NCI-H460 (cell line): Measurements from ENCODE around the gene UNC5B. TPM values are rescaled to one million over a fixed set of nuclear protein-coding genes. Genes with fewer than 3 reads are reported as not detected.

ENCODE experiments used
- DNase-seq: peaks from one replicate; pipeline ENCODE4 v3.0.0-alpha.2; 2016; ENCODE audit warnings: low read depth; ENCODE audit errors: extremely low read depth
- total RNA-seq: library from RNA; depleted of rRNA; stranded (reverse); fragments of >200 nt; shearing (Covaris generic); gene quantifications from 2 replicates; pipeline ENCODE4 v1.2.3, GENCODE V29; 2014

UNC5B gene
- total RNA-seq, 1 experiment from 2014 or later = 50.9 TPM

DNA sequence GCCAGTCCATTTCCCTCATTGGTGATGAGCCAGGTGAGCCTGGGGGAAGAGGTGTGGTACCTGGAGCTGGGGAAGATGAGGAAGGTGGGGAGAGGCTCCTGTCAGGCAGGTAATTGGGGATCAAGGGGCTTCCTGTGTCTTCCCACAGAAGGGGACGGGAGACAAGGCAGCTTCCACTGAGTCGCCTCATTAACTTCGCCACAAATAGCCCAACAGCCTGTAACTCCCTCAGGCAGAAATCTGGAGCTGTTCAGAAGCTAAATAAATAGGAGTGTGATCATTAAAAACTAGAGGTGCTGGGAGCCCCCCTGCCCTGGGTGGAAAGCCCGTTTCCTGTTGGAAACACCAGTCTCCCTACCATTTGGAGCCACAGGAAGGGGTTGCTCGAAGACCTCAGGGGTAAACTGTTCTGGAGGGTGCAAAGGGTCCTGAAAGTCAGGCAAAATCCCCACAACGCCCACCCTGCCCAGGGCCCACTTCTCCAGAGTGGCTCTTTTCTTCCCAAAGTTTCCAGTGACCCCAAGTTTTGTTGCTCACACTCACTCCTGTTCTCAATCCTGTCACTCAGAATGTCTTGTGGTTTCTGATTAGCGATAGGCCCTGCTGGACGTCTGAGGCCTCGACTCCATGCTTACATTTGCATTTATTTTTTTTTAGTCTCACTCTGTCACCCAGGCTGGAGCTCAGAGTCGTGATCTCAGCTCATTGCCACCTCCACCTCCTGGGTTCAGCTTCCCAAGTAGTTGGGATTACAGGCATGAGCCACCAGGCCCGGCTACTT is 25.7 kb downstream of the UNC5B start:
- no peak for DNase-seq

DNA sequence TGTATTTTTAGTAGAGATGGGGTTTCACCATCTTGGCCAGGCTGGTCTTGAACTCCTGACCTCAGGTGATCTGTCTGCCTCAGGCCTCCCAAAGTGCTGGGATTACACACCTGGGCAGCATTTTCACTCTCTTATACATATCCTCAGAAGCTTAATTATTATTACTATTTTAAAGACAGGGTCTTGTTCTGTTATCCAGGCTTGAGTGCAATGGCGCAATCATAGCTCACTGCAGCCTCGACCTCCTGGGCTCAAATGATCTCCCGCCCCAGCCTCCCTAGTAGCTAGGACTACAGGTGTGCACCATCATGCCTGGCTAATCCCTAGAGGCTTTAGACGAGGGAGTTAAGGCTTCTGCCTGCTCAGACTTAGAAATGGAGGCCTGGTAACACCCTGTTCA is 26.3 kb downstream of the UNC5B start:
- no peak for DNase-seq

DNA sequence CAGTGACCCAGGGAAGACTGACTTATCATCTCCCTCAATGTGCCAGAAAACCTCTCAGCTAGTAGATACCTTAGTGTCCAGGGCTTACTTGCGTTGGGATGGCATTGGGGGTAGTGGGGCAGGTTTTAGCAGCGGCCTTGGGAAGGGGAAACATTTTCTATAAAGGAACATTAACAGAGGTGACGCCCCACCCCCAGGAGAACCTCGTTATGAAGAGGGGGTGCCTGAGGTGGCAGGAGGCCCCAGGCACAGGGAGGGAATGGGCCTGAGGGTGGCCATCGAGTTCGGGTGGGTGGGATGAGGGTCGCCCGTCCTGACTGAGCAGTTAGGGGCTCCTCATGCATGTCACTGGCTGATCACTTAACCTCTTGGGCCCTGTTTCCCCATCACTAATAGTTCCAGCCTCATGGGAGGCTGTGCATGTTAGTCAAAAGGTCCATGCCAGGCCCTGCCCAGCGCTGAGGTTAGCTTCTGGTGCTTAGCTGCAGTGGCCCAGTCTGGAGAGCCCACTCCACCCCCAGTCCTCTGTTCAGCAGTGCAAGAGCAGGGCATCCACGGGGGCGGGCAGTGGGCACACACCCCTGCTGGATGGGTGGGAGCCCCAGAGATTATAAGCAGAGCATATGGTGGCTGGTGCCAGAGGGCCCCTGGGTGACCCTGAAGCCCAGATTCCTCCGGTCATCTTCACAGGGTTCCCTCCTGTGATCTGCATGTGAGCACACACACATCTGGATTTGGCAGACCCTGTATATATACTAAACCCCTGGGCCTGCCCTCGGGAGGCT is 27.0 kb downstream of the UNC5B start:
- no peak for DNase-seq

DNA sequence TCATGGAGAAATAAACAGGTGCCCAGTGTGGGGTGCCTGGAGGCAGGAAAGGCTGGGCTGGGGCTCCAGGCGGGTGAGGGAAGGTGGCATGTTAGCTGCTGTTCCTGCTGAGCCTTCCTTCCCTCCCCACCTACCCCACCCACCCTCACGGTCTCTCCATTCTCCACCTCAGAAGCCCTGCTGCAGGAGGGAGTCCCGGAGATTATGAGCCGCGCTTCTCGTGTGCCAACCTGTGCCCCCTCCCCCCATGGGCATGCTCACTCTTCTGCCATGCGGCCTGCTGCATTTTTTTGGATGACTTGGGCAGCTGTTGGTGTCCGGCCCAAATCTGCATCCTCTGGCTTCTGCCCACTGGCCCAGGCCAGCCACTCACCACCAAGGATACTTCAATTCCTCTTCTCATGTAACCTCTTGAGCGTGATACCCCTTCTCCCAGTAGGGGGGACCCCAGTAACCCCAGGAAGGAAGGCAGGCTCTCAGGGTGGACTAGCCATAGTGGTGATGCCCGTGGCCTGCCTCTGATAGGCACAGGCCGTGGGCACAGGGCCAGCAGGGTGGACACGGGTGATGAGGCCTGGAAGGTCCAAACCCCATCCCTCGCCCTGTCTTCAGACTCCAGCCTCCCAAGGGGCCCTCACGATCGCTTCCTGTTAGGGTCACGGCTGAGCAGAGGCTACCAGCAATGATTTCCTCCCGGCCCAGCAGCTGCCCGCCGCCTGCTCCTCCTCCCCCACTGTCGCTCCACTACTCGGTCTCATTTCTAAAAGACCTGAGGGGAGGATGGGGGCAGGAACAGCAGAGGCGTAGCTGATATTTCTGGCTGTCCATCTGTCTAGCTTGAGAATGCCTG is 27.8 kb downstream of the UNC5B start:
- DNase-seq = no peak

DNA sequence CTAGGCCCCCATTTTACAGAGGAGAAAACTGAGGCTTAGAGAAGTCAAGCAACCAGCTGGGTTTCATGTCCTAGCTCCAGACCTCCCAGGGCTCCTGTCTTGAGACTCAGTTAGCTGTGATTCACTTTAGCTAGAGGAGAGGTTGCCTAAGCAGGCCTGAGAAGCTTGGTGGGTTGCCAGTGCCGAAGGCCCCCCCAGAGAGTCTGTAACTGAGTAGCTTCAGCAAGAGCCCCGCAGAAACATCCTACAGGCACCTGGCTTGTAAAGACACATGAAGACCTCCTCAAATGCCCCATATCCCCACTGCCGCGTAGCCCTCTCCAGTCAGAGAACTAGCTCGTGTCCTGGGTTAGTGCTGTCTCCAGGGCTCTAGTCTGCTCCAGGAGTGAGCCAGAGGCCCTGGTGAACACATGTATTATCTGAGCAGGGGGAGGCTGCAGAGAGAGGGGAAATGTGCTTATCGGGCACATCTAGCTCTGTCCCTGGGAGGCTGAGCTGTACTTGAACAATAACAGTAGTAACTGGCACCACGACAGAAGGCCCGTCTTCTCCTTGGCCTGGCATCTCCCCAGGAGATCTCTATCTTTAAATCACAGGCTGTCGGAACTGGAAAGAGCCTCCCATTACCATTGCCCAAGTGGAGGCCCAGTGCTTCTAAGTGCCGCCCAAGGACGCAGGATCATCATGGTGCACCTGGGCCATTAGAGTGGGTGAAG is 28.9 kb downstream of the UNC5B start:
- no peak for DNase-seq

DNA sequence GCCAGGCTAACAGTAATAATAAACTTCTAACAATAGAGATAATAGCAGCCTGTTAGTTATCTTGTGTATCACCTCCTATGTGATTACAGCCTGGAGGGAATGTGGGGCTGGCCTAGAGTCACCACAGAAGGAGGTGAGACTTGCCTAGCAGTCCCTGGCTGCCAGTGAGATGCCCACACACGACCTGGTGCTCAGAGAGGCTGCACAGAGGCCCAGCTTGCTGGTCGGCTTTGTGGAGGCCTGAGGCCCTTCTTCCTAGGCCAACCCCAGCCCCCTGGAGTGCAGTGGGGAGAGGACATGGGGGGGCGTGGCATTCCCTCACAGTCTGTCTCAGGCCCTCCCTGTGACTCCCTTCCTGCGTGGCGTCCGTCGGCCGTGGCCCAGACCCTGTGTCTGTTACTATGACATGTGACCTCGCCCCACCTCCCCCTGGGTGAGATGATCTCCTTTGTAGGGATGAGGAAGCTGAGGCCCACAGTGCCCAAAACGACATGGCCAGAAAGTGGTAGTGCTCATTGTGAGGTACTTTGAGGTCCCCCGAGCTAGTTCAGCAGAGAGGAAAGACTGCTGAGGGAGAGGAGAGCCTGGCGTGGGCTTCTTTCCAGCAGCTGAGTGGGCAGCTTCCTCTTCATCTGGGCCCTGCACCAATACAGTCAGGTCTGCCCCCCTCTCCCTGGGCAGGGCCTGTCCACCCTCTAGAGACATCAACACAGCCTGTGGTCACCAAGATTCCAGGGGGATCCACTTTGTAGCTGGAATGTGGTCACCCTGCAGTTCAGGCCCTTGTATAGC is 29.7 kb downstream of the UNC5B start:
- DNase-seq = no peak

DNA sequence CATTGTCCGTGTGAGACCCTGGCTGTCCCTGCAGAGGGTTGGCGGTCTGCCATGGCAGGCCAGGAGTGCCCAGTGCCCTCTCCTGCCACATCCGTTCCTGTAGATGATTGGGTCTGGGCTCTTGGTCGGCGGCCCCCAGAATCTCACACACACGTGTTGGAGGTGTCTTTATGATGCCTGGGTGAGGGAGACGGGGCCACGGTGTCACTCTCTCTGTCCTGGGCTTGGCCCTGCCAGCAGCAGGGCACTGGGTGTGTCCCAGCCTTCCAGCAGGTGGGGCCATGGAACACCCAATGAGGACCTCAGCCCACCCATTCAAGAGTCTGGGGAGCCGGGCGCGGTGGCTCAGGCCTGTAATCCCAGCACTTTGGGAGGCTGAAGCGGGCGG is 30.2 kb downstream of the UNC5B start:
- DNase-seq = no peak

DNA sequence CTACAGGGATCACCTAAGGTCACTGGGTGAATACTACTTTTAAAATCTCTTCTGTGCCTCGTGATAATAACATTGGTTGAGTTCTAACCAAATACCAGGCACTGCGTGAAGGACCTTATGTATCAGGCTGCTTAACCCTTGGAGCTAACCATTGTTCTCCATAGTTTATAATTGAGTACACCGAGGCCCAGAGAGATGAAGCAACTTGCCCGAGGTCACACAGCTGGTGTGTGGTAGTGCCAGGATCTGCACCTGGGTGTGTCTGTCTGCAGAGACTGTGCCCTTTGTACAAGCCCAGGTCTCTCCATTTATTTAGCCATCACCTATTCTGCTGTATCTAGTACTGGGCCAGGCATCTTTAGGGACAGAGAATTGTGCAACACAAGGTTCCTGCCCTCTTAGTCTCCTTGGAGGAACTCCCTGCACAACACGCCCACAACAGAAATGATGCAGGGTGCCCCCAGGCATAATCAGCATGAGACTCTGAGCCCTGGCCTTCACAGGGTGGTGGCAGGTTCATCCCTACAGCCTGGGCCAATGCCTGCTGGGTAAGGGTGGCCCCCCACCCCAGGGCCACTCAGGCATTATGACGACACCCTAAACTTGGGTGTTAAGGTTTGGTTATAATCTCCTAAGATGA is 31.5 kb downstream of the UNC5B start:
- peak; percentile 9 for DNase-seq

DNA sequence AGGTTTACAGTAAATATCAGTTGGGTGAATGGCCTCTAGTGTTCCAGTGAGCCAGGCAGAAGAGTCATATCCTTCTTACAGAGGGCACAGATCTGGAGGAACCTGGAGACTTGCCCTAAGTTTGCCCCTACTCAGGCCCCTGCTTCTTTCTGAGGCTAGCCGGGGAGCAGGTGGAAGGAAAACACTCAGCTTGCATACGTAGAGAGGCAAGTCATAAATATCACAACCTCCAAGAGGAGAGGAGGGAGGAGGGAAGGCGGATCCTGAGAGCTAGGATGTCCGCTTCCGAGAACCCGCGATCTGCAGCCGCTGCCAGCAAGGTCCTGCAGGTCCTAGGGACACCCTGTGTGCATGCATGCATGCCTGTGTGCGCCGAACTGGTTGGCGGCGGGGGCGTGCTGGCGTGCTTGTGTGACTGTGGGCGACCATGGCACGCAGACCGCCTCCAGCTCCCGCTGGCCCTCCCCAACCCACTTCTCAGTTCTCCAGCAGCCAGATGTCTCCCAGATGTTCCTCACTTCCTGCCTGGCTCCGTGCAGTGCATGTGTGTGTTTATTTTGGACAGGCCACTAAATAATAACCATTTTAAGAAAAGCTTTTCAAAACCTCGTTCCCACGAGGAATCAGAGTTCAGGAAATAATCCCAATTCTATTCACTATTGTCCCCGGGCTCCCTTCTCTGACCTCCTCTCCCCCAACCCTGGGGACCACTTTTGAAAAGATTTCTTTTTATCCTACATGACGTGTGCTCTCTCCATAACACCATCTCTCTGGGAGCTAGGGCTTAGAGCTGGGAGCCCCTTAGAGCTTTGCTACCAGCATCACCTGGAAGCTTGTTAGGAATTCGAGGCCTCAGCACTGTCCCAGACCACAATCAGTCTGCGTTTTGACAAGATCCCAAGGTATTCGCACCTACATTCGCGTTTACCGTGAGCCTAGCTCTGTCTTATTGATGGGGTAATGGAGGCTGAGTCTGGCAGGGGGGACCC is 32.4 kb downstream of the UNC5B start:
- DNase-seq = no peak

DNA sequence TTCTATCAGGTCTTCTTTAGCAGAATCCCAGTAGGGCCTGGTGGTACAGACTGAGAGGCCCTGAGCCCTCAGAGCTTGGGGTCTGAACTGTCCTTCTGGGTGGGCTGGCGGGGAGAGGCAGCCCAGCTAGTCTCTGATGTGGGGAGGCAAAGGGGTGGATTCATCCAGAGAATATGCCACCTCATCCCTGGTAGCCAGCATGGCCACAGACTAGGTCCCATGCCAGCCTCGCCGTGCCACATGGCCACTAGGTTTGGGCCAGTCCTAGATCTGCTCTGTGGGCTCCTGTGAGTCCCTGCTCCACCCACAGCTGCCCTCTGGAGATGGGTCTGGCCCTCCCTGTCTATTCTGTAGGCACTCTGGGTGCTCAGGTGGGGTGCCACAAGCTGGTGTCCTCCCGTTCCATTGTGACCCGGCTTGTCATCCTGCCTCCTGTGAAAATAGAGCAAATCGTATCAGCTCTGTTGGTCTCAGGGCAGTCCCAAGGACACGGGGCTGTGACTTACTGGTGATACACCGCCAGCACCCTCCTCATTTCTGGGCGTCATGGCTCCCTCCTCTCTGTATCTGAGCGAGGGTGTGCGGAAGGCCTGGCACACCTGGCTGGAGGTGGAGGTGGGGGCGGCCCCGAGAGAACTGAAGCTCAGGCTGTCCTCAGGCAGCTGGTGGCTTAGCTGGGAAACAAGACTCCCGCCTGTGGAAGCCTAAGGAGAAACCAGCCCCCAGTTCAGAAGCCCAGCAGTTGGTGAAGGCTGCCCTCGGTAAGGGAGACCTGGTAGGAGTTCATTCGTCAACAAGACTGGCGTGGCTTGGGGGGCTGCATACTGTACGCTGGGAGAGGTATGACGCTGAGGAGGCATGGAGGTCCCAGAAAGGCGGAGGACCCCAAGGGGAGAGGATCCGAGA is 33.3 kb downstream of the UNC5B start:
- no peak for DNase-seq

DNA sequence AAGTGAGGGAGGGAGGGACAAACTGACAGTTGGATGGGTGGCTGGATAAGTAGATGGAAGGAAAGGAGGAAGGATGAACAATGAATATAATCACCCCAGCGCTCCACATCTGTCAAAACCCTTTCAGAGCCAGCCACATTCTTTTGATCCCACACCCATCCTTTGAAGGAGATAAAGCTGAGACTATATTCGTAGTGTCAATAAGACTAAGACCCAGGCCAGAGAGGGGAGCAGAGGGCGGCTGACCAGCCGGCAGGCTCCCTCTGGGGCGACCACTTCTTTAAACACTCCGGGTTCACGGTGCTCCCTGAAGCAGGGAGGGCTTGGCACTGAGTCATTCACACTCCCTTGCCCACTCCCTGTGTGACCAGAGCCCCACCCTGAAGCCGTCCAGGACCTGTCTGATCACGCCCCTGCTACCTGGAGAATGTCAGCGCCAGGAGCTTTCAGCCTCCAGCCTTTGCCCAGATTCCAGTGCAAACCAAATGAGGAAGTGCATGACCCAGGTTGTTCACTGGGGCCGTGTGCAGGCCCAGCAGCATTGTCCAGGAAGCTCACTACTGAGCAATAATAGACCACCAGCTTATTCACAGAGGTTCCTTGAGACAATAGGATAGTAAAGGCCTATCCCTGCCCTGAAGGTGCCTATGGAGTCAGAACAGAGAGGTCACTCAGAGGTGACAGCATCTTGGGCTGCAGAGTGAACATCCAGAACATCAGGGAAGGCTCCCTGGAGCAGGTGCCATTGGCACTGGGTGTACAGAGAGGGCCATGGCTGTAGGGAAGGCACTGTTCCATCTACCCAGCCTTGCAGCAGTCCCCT is 34.4 kb downstream of the UNC5B start:
- no peak for DNase-seq

DNA sequence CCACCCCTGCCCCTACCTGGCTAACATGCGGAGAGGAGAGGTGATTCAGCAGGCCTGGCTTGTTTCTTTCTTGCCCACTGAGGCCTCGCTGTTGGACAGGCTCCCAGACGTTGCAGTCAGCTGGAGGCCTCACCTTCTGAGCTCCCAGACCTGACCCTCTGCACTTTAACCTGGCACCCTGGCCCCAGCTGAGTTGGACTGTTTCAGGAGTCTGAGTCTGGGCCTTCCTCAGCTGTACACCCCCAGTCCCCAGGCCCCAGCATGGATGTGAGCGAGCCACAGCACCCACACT is 35.0 kb downstream of the UNC5B start:
- DNase-seq = no peak

DNA sequence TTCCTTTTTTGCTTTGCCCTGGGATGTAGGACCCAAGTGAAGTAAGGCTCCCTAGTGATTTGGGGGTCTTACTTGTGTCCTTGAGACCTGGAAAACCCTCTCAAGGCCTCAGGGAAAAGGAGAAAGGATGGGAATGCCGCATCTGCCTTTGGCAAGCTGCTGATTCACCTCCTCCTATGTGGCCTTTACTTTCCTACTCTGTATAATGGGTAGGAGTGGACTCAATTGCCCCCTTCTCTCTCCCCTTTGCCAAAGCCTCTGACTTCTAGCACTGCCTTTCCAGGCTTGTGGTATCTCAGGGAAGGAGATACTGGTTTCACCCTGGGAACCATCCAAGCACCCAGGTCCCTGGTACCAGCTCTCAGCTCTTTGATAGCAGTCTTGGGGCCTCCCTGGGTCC is 35.4 kb downstream of the UNC5B start:
- DNase-seq = no peak

DNA sequence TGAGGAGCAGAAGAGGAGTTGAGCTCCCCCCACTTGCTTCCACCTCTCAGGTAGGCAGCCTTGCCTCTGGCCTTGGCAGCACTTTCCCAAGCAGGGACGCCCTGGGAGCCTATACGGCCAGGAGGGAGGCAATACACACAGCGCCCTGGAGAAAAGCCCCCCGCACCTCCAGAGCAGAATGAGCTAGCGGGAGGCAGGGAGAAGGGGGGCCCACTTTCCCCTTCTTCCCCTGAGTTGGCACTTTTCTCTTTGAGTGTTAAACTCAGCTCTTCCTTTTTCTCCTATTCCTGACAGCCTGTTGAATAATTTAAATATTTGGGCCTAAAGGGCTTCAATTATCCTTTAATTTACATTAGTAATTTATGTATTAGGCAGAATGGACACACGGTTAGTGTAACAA is 35.8 kb downstream of the UNC5B start:
- no peak for DNase-seq

DNA sequence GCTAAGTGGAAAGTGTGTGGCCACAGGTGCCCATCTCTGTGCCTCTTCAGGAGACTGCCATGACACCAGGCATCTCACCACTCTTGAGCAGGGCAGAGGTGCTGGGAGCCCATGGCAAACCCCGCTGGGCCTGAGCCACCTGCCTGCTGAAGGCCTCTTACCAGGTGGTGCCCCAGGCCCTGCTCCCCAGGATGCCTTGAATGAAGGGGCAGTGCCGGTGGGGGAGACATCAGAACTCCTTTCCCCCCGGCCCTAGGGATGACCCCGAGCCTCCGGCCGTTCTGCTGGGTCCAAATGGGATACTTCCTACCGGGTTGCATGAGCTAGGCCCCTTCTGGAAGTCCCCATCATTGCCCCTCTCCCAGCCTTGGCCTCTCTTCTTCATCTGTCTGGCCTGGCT is 37.6 kb downstream of the UNC5B start:
- DNase-seq = no peak

DNA sequence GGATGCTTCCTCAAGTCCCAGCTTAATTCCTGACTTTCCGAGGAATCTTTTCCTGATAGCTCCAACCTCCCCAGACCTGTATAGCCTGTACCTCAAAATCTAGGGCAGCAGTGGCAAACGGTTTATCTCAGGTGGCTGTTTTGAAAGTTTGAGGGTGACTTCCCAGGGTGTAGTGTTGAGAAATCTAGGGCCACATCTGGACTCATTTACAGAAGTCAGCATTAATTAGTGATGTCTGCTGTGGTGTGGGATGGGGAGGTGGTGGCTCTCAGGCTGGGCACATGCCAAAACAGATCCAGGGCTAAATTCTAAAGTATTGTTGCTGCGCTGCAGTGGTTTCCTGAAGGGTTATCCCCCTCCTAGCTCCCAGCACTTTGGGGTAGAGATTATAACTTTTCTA is 38.0 kb downstream of the UNC5B start:
- no peak for DNase-seq
